ENCODE measurements around the gene CSAD.
"Not testable (repeated sequence)": the region's sequence is repeated elsewhere in the genome, so short reads cannot be mapped to it uniquely, and the experiment has no call there.

Gene CSAD

GRCh38 chr12:53170215-53170614 lies 10.5 kb downstream of the CSAD start:
- TF ChIP-seq CTCF (IDR thresholded peaks at IDR 0.05) (no peak), ZFX (IDR thresholded peaks at IDR 0.05; ENCODE audit: borderline replicate concordance) (no peak)
- H3K27ac ChIP-seq: no peak overlapping the region

- TF ChIP-seq ZFX (IDR thresholded peaks at IDR 0.05; ENCODE audit: borderline replicate concordance): no peak
- TF ChIP-seq CTCF (IDR thresholded peaks at IDR 0.05): no peak
- no peak overlapping the region for H3K27ac ChIP-seq
Measured at GRCh38 chr12:53169644-53170043, 11.1 kb downstream of the CSAD start.

- TF ChIP-seq ZFX (IDR thresholded peaks at IDR 0.05; ENCODE audit: borderline replicate concordance): no peak
- no peak for TF ChIP-seq CTCF (IDR thresholded peaks at IDR 0.05)
- no peak overlapping the region for H3K27ac ChIP-seq
Measured at GRCh38 chr12:53166837-53167236, 13.9 kb downstream of the CSAD start.

- not testable (repeated sequence) for H3K27ac ChIP-seq
Measured at GRCh38 chr12:53163008-53163407, 17.7 kb downstream of the CSAD start.

- no peak for TF ChIP-seq ZFX (IDR thresholded peaks at IDR 0.05; ENCODE audit: borderline replicate concordance)
- TF ChIP-seq CTCF (IDR thresholded peaks at IDR 0.05): no peak
- H3K27ac ChIP-seq: no peak overlapping the region
Measured at GRCh38 chr12:53161119-53161911, 19.4 kb downstream of the CSAD start.

- no peak overlapping the region for H3K27ac ChIP-seq
- TF ChIP-seq ZFX (IDR thresholded peaks at IDR 0.05; ENCODE audit: borderline replicate concordance): no peak
- no peak for TF ChIP-seq CTCF (IDR thresholded peaks at IDR 0.05)
Measured at GRCh38 chr12:53160673-53161072, 20.1 kb downstream of the CSAD start.

GRCh38 chr12:53160000-53160399 lies 20.7 kb downstream of the CSAD start:
- TF ChIP-seq CTCF (IDR thresholded peaks at IDR 0.05): no peak
- TF ChIP-seq ZFX (IDR thresholded peaks at IDR 0.05; ENCODE audit: borderline replicate concordance): no peak

More at GRCh38 chr12:53160000-53160399, 20.7 kb downstream of the CSAD start:
- H3K27ac ChIP-seq: no peak overlapping the region

All from 22Rv1 (cell line).